KMS-11 (cell line): ENCODE data around the gene MAP1LC3A.

Source experiments
- H2AFZ ChIP-seq: fragments of 200-600 bp; sonication (generic); 2 replicates; pipeline ENCODE4 v1.6.1; 2016; ENCODE audit warnings: antibody characterized with exemption, mixed run types, low read depth
- H3K27ac ChIP-seq: fragments of 200-600 bp; sonication (generic); 2 replicates; pipeline ENCODE4 v1.6.1; 2016; ENCODE audit warnings: mild to moderate bottlenecking, mixed run types
- H3K27me3 ChIP-seq: fragments of 200-600 bp; sonication (generic); 2 replicates; pipeline ENCODE4 v1.6.1; 2017; ENCODE audit warnings: mild to moderate bottlenecking, low read depth, mixed run types, moderate library complexity; ENCODE audit not compliant: insufficient read depth
- H3K36me3 ChIP-seq: fragments of 200-600 bp; sonication (generic); 2 replicates; pipeline ENCODE4 v1.6.1; 2017; ENCODE audit warnings: mild to moderate bottlenecking, mixed run types; ENCODE audit not compliant: insufficient read depth
- H3K4me1 ChIP-seq: fragments of 200-600 bp; sonication (generic); 2 replicates; pipeline ENCODE4 v1.6.1; 2016; ENCODE audit warnings: mild to moderate bottlenecking, low read depth, mixed run types; ENCODE audit not compliant: poor library complexity, severe bottlenecking
- H3K4me2 ChIP-seq: fragments of 200-600 bp; sonication (generic); 2 replicates; pipeline ENCODE4 v1.7.0; 2016; ENCODE audit warnings: mild to moderate bottlenecking, mixed run types
- H3K4me3 ChIP-seq: fragments of 200-600 bp; sonication (generic); IDR thresholded peaks from 2 replicates; pipeline ENCODE4 v1.6.1; 2017; ENCODE audit warnings: low read depth, low read length, mixed read lengths; ENCODE audit not compliant: insufficient read depth
- H3K79me2 ChIP-seq: fragments of 200-600 bp; sonication (generic); 2 replicates; pipeline ENCODE4 v1.6.1; 2016; ENCODE audit warnings: low read depth, mixed run types; ENCODE audit not compliant: insufficient read depth
- H3K9ac ChIP-seq: fragments of 200-600 bp; sonication (generic); 2 replicates; pipeline ENCODE4 v1.6.1; 2016; ENCODE audit warnings: mild to moderate bottlenecking, mixed run types
- H4K20me1 ChIP-seq: fragments of 200-600 bp; sonication (generic); 2 replicates; pipeline ENCODE4 v1.6.1; 2016; ENCODE audit warnings: mild to moderate bottlenecking, mixed run types; ENCODE audit not compliant: insufficient read depth
- TF ChIP-seq, protein P1 (sequence below): fragments of 200-600 bp; sonication (generic); conservative IDR thresholded peaks from 2 replicates; pipeline ENCODE4 v1.6.1; 2017; ENCODE audit warnings: low read depth, mild to moderate bottlenecking, antibody characterized with exemption, low read length, moderate library complexity, mixed read lengths

MAP1LC3A gene

DNA sequence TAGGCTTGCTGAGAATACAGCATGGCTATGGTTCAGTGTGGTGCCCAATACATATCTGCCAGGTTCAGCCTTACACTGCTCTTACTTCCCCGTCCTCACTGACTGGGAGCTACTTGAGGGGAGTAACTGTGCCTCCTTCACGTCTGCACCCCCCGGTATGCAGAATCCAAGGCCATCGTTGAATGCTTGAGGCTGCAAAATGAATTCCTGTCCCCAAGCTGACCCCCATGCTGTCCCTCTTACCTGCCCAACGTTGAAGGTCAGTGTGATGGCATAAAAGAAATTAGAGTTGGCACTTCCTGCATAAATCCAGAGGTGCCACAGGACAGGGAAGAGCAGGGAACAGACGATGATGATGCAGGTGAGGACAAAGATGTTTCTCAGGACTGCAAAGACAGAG, 16.3 kb downstream of the MAP1LC3A start:
- peaks cover 2% of the 10 kb centered on the region for H3K4me1 ChIP-seq
- no peak overlapping the region for H3K9ac ChIP-seq
- no peaks in the 10 kb centered on the region for H3K79me2 ChIP-seq
- no peaks in the 10 kb centered on the region for H4K20me1 ChIP-seq
- H3K4me2 ChIP-seq: no peak overlapping the region
- H3K4me3 ChIP-seq: no peak overlapping the region
- no peak overlapping the region for H2AFZ ChIP-seq
- H3K27me3 ChIP-seq: no peaks in the 10 kb centered on the region
- TF ChIP-seq, protein P1, sequence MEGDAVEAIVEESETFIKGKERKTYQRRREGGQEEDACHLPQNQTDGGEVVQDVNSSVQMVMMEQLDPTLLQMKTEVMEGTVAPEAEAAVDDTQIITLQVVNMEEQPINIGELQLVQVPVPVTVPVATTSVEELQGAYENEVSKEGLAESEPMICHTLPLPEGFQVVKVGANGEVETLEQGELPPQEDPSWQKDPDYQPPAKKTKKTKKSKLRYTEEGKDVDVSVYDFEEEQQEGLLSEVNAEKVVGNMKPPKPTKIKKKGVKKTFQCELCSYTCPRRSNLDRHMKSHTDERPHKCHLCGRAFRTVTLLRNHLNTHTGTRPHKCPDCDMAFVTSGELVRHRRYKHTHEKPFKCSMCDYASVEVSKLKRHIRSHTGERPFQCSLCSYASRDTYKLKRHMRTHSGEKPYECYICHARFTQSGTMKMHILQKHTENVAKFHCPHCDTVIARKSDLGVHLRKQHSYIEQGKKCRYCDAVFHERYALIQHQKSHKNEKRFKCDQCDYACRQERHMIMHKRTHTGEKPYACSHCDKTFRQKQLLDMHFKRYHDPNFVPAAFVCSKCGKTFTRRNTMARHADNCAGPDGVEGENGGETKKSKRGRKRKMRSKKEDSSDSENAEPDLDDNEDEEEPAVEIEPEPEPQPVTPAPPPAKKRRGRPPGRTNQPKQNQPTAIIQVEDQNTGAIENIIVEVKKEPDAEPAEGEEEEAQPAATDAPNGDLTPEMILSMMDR: no peak
- H3K36me3 ChIP-seq: no peaks in the 10 kb centered on the region
- H3K27ac ChIP-seq: no peak overlapping the region

DNA sequence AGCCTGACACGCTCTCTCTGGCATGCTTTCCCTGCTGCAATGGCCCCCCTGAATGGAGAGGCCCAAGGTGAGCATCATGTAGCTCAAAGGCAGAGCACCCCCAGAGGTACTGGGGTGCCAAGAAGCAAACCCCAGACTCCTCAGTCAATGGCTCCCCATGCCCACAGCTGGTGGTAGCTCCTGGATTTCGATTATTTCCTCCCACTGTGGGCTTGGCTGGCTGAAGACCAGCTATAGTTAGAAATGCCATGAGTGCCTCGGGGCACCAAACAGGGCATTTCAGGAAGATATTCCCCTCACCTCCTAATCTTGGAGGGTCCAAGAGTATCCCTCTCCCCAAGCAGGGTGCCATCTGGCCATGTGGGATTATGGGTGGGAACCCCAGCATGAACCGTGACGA, 16.8 kb downstream of the MAP1LC3A start:
- H3K9ac ChIP-seq: no peak overlapping the region
- H2AFZ ChIP-seq: no peak overlapping the region
- TF ChIP-seq, protein P1: no peak
- H3K79me2 ChIP-seq: no peaks in the 10 kb centered on the region
- H3K27ac ChIP-seq: no peak overlapping the region
- H3K4me3 ChIP-seq: no peak overlapping the region
- H3K4me2 ChIP-seq: no peak overlapping the region
- no peaks in the 10 kb centered on the region for H3K36me3 ChIP-seq
- H3K4me1 ChIP-seq: peaks cover 7% of the 10 kb centered on the region
- no peaks in the 10 kb centered on the region for H3K27me3 ChIP-seq
- no peaks in the 10 kb centered on the region for H4K20me1 ChIP-seq

DNA sequence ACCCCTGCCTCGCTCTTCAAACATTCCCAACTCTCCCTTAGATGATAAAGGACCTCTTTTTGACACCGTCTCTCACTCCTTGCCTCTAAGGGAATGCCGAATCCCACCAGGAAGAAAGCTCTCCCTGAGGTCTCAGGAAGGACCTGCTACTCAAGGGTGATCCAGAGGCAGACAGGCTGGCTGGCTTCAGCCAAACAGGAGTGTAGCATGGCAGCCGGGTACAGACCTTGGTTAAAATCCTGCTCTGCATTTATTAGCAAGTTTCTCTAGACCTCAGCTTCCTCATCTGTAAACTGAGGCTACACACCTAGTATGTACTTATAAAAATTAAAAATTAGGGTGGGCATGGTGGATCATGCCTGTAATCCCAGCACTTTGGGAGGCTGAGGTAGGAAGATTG, 17.2 kb downstream of the MAP1LC3A start:
- H4K20me1 ChIP-seq: no peaks in the 10 kb centered on the region
- H3K9ac ChIP-seq: no peak overlapping the region
- no peak overlapping the region for H2AFZ ChIP-seq
- H3K4me3 ChIP-seq: no peak overlapping the region
- H3K27ac ChIP-seq: no peak overlapping the region
- TF ChIP-seq, protein P1: no peak
- H3K4me1 ChIP-seq: peaks cover 11% of the 10 kb centered on the region
- no peak overlapping the region for H3K4me2 ChIP-seq
- no peaks in the 10 kb centered on the region for H3K36me3 ChIP-seq
- no peaks in the 10 kb centered on the region for H3K27me3 ChIP-seq
- H3K79me2 ChIP-seq: no peaks in the 10 kb centered on the region

DNA sequence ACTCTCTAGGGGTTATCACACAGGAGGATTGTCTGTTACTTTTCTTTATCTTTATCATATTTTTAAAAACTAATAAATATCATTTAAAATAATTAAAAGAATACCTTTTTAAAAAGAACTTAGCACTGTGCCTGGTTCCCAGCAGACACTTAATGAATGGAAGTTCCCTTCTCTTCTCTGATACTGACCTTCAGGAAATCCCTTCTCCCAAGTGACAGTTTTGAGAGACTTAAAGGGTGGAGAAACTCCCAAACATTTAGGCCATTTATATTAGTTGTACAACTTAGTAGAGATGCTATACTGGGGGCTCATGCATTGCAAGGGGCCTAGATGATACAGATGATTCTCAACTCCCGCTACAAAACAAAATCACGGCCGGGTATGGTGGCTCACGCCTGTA, 18.5 kb downstream of the MAP1LC3A start:
- Histone ChIP-seq H3K4me2 (no peak overlapping the region), H3K27ac (no peak overlapping the region), H3K27me3 (no peaks in the 10 kb centered on the region), H3K4me1 (peaks cover 23% of the 10 kb centered on the region), H4K20me1 (no peaks in the 10 kb centered on the region), H3K4me3 (no peak overlapping the region), H3K9ac (no peak overlapping the region), H2AFZ (no peak overlapping the region), H3K79me2 (no peaks in the 10 kb centered on the region), H3K36me3 (no peaks in the 10 kb centered on the region)
- TF ChIP-seq, protein P1: no peak
